LNCaP clone FGC (cell line): Measurements from ENCODE around the gene DTX1.

Experiments used
- DNase-seq: peaks from one replicate; pipeline ENCODE4 v3.0.0-alpha.2; 2011; ENCODE audit warnings: low read depth
- H3K4me3 ChIP-seq: 2 replicates; pipeline ENCODE4 v1.5.1; 2011; ENCODE audit warnings: mild to moderate bottlenecking, low read depth, low read length, control low read depth
- CTCF ChIP-seq: IDR thresholded peaks from 2 replicates; pipeline ENCODE4 v1.5.1; 2012; ENCODE audit warnings: mild to moderate bottlenecking; ENCODE audit not compliant: control insufficient read depth, insufficient read depth; ENCODE audit errors: extremely low read depth

DTX1 gene

GRCh38 chr12:113044516-113044915 lies 12.0 kb upstream of the DTX1 start:
- no peak for TF ChIP-seq CTCF
- no peak overlapping the region for H3K4me3 ChIP-seq
- DNase-seq, result no peak

GRCh38 chr12:113048716-113049127 lies 7.8 kb upstream of the DTX1 start:
- no peak overlapping the region for H3K4me3 ChIP-seq
- peak; percentile 14 for DNase-seq
- peak; percentile 78 for TF ChIP-seq CTCF

GRCh38 chr12:113049976-113050742 lies 6.4 kb upstream of the DTX1 start:
- DNase-seq, result no peak
- peak; percentile 36 for TF ChIP-seq CTCF
- H3K4me3 ChIP-seq, result no peak overlapping the region

GRCh38 chr12:113050795-113051194 lies 5.7 kb upstream of the DTX1 start:
- TF ChIP-seq CTCF, result no peak
- no peak for DNase-seq
- no peak overlapping the region for H3K4me3 ChIP-seq

- no peak for DNase-seq
- no peak for TF ChIP-seq CTCF
- no peak overlapping the region for H3K4me3 ChIP-seq
These were observed 4.8 kb upstream of the DTX1 start for GRCh38 chr12:113051759-113052158.

GRCh38 chr12:113052326-113052725 lies 4.2 kb upstream of the DTX1 start:
- no peak for TF ChIP-seq CTCF
- no peak for DNase-seq
- H3K4me3 ChIP-seq, result no peak overlapping the region

GRCh38 chr12:113054948-113055486 lies 1.5 kb upstream of the DTX1 start:
- no peak overlapping the region for H3K4me3 ChIP-seq
- TF ChIP-seq CTCF, result no peak
- no peak for DNase-seq
